GM10248 (cell line): Measurements from ENCODE around the gene CFAP20DC.

ENCODE experiments used
- CTCF ChIA-PET: fragments of 300-600 bp; sonication (Branson Sonifier 250); formaldehyde crosslinking; extraction: SDS; loops from one replicate; lab custom pipeline; 2021; ENCODE audit warnings: antibody characterized with exemption; lab: Yijun Ruan, JAX
- POLR2A ChIA-PET: fragments of 350-650 bp; sonication (Branson Sonifier 250); formaldehyde crosslinking; extraction: SDS; loops from one replicate; lab custom pipeline; 2020; ENCODE audit warnings: antibody characterized with exemption; lab: Yijun Ruan, JAX
- DNase-seq: peaks from one replicate; pipeline ENCODE4 v3.0.0; 2012; ENCODE audit errors: extremely low spot score
- TF ChIP-seq, protein P1 (sequence below): IDR thresholded peaks from 2 replicates; pipeline ENCODE4 v1.5.1; 2012; ENCODE audit warnings: mild to moderate bottlenecking, low read depth; ENCODE audit errors: extremely low read depth, missing control alignments, control extremely low read depth

Gene CFAP20DC

DNA sequence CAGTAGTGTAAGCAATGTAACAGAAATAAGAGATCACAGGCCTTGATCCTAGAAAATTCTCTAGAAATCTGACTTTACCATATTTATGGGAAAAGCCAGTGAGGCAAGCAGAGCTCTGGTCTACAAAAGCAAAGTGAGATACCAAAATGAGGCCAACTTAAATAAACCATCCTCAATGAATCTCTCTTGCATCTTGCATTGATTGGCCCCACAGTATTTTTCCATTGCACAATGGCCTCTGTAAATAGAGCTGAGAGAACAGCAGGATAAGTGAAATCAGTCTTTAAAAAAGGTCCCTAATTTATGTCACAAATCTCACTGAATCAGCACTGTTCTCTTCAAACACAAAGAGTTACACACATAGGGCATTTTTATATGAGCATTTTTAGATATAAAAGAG lies 8.9 kb downstream of the CFAP20DC start:
- DNase-seq: no peak
- CTCF ChIA-PET: interaction anchor here (0.7 to 1.6 kb wide), 4 partner anchors 10 to 16 kb away, joined by 3 to 6 read pairs (median 3); no protein-coding TSS in a partner anchor
- TF ChIP-seq, protein P1, sequence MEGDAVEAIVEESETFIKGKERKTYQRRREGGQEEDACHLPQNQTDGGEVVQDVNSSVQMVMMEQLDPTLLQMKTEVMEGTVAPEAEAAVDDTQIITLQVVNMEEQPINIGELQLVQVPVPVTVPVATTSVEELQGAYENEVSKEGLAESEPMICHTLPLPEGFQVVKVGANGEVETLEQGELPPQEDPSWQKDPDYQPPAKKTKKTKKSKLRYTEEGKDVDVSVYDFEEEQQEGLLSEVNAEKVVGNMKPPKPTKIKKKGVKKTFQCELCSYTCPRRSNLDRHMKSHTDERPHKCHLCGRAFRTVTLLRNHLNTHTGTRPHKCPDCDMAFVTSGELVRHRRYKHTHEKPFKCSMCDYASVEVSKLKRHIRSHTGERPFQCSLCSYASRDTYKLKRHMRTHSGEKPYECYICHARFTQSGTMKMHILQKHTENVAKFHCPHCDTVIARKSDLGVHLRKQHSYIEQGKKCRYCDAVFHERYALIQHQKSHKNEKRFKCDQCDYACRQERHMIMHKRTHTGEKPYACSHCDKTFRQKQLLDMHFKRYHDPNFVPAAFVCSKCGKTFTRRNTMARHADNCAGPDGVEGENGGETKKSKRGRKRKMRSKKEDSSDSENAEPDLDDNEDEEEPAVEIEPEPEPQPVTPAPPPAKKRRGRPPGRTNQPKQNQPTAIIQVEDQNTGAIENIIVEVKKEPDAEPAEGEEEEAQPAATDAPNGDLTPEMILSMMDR: no peak
- POLR2A ChIA-PET: no interaction called here

DNA sequence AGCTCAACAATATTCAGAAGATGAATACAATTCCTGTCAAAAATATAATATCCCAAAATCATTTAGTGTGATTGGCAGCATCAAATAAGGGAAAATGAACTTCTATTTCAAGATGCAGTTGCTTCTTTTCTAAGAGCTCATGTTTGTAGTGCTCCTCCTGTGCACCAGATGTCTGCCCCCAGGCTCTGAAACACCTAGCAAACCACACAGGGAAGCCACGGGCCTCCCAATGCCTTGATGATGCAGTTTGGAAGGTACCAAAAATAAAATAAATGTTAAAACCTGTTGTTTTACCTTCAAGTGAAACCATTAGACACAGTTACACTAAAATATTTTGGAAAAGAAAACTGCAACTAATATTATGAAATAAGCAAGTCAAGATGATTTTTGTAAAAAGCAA lies 22.2 kb downstream of the CFAP20DC start:
- TF ChIP-seq, protein P1: no peak
- no peak for DNase-seq
- POLR2A ChIA-PET: no interaction called here
- CTCF ChIA-PET: interaction anchor here (1.2 to 2.8 kb wide), 2 partner anchors 11 to 13 kb away, joined by 3 to 9 read pairs; no protein-coding TSS in a partner anchor

DNA sequence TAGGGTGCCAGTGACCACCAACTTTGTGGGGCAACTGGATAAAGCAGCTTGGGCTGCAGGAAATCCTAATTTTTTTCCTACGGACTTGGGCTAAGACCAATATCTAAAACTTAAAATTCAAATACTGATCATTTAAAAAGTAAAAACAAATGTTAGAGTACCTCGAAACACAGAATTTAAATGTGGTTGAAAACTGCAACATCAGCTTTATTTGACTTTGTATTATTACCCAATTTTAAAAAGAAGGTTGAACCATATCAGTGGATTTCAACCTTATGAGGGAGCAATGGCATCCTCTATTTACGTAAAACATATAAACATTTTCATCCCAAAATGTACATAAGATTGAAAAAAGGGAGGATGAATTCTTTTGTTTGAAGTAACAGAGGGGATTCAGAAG lies 26.2 kb downstream of the CFAP20DC start:
- CTCF ChIA-PET: interaction anchor here (1.3 kb wide), 1 partner anchor 13 kb away, joined by 3 read pairs; no protein-coding TSS in a partner anchor
- TF ChIP-seq, protein P1: no peak
- no peak for DNase-seq
- POLR2A ChIA-PET: no interaction called here

DNA sequence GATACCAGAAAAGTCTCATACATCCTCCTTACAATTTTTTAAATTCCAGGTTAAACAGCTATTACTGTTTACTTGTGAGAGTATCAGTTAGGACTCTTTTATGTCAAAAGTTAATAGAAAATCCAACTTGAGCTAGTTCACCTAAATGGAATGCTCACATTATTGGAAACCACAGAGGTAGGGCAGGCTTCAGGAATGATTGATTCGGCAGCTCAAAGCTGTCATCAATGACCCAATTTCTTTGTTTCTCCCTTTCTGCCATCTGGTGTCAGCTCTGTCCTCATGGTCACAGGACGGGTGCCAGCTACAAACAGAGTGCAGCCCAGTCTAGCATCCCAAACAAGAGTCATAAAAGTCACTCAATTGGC lies 32.2 kb downstream of the CFAP20DC start:
- TF ChIP-seq, protein P1: no peak
- POLR2A ChIA-PET: no interaction called here
- CTCF ChIA-PET: interaction anchor here (0.7 to 2.3 kb wide), 4 partner anchors 10 to 35 kb away, joined by 3 to 9 read pairs (median 6); no protein-coding TSS in a partner anchor
- DNase-seq: no peak

DNA sequence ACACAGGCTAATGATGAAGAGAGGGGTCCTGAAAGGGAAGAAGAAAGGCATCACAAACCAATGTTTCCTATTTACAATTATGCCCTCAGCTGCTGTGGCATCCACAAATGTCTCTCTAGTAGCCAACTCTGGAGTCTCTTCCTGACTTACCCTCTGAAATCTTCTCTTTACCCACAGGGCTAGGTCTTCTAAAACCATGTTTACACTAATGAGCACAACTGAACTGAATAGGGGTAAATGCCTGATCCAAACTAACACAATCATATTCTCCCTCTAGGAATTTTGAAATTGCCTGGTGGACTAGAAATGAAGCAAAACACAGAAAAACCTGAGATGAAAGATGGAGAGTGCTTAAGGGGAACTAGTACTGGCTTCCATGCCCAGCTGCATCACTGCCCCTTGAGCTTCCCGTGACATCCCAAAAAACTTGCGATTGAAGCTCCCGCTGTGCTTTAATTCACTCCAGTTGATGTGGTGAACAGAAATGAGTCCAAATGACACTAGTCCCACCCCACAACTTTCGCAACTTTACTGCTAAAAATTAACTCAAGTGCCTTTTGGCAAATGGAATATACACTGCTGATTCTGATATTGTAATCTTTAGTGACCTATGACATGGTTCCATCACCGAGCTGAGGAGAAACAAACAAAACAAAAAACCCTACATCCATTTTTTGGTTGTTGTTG lies 32.8 kb downstream of the CFAP20DC start:
- TF ChIP-seq, protein P1: no peak
- CTCF ChIA-PET: interaction anchor here (1.3 to 2.3 kb wide), 4 partner anchors 10 to 19 kb away, joined by 4 to 9 read pairs (median 6); no protein-coding TSS in a partner anchor
- POLR2A ChIA-PET: no interaction called here
- DNase-seq: no peak

DNA sequence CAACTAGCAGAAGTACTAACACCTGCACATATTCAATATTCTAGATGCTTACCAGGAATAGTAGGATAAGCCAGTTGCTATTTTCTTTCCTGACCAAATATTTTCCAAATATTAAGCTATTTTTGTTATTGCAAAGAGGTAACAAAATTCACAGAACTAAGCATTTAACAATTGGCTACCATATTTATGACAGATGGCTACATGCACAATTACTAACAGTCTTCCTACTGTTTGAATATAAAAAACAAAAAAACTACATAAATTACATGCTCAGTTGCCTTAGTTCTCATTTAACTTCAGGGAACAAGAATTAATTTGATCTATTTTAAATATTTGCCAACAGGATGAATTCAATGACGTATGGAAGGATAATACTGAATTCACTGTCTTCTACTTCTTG lies 36.2 kb downstream of the CFAP20DC start:
- ChIA-PET POLR2A (no interaction called here), CTCF (no interaction called here)
- TF ChIP-seq, protein P1: no peak
- DNase-seq: no peak
